D721Med (cell line): Measurements from ENCODE around the gene RC3H2.

Source experiments
- DNase-seq: peaks from one replicate; pipeline ENCODE4 v3.0.0; 2011; ENCODE audit warnings: low spot score; ENCODE audit not compliant: insufficient read length
- FAIRE-seq: peaks from 2 replicates; lab custom pipeline; 2011; peaks lifted over from hg19 to GRCh38; lab: Jason Lieb, UNC
- TF ChIP-seq, protein P1 (sequence below): IDR thresholded peaks from 2 replicates; pipeline ENCODE4 v1.5.1; 2012; ENCODE audit warnings: mild to moderate bottlenecking, control low read depth; ENCODE audit not compliant: insufficient read depth; ENCODE audit errors: missing control alignments

The RC3H2 gene

DNA sequence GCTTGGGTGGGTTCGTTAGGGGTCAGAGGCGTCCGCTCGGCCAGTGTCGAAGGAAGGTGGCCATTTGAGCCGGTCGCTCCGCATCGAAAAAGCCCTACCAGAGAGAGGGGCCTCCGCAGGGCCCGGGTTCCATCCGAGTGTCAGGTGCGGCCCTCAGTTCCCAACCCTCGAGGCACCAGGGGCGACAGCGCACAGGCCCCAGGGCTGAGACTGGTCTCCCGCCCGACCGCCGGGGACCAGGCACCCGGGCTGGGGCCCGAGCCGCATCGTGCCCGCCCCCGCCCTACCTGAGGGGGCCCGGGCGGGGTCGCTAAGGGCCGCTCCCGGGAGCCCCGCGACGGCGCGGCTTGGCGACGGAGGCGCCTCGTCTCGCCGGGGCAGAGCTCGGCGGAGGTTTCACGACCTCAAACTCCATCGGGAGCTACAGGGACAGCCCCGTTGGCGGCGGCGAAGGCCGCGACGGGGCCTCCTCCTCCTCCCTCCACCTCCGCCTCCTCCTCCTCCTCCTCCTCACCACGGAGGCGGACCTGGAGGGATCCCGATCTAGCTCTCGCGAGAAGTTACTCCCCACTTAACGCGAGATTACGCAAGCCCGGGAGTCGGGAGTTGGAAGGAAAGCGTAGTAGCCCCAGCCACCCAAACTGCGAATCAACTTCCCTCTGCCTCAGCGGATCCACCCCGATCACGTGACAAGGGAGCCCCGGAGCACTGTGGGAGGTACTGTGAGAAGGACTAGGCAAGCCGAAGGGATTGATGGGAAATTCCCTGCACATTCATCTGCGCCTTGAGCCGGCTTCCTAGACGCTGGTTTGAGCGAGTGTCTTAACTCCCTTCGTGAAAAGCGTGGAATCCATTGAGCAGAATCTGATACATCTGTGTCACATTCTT lies at the start of gene RC3H2:
RC3H2 (minus strand) TSS at position 537 of the 888 bp plus-strand sequence. CDS start 7,850 bp downstream, outside the sequence.
- DNase-seq = peak; percentile 21
- TF ChIP-seq, protein P1, sequence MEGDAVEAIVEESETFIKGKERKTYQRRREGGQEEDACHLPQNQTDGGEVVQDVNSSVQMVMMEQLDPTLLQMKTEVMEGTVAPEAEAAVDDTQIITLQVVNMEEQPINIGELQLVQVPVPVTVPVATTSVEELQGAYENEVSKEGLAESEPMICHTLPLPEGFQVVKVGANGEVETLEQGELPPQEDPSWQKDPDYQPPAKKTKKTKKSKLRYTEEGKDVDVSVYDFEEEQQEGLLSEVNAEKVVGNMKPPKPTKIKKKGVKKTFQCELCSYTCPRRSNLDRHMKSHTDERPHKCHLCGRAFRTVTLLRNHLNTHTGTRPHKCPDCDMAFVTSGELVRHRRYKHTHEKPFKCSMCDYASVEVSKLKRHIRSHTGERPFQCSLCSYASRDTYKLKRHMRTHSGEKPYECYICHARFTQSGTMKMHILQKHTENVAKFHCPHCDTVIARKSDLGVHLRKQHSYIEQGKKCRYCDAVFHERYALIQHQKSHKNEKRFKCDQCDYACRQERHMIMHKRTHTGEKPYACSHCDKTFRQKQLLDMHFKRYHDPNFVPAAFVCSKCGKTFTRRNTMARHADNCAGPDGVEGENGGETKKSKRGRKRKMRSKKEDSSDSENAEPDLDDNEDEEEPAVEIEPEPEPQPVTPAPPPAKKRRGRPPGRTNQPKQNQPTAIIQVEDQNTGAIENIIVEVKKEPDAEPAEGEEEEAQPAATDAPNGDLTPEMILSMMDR = no peak
- FAIRE-seq = peak; percentile 92

GRCh38 chr9:122954253-122954691 lies 49.1 kb upstream of the RC3H2 start:
- DNase-seq = no peak
- TF ChIP-seq, protein P1 = no peak
- no peak for FAIRE-seq

- DNase-seq = no peak
- TF ChIP-seq, protein P1 = no peak
- no peak for FAIRE-seq
These were observed 45.9 kb upstream of the RC3H2 start for GRCh38 chr9:122951056-122951455.

DNA sequence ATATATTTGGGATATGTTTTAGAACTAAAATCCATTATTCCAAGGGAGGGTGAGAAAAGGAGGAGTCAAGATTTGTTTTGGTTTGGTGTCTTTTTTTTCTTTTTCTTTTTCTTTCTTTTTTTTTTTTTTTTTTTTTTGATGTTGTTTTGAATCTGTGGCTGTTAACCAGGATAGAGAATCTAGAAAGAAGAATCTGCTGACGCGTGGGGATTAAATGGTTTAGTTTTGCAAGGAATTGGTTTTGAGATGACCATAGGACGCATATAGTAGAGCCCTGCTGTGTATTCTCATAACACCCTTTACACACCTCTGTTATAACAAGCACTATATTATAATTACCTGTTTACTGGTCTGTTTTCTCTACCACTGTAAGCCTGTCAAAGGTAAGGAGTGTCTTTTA lies 45.1 kb upstream of the RC3H2 start:
- DNase-seq (no peak), FAIRE-seq (no peak)
- TF ChIP-seq, protein P1 = no peak

DNA sequence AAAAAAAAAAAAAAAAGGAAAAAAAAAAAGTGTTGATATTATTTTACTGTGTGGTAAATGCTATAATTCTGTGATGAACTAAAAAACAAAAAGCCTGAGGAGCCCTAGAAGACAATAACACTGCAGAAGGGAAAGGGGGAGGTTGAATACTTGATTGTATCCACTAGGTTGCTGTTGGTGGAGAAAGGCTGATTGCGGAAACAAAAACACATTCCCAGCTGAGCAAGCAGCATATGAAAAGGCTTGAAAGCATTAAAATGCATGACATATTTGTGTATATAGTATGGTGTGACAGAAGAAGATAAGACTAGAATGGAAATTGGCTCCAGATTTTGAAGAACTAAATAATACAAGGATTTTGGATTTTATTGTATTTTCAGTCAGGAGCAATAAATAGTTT lies 44.5 kb upstream of the RC3H2 start:
- TF ChIP-seq, protein P1 = no peak
- FAIRE-seq (no peak), DNase-seq (no peak)

DNA sequence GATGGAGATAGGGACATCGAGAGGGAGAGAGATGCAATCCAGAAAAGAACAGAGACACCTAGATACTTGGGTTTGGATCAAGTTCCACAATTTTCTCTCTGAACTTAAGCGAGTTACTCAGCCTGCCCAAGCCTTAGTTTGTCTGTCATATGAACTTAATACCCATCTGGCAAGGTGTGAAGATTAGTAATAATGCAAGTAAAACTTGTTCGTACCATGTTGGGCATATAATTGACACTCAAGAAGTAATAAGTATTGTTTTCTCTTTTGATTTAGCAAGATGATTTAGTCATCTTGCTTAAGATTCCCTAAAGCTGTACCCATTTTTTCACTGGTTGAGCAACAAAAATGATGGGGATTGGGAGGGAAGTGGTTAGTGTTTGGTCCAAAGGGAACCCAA lies 43.2 kb upstream of the RC3H2 start:
- FAIRE-seq = no peak
- no peak for DNase-seq
- TF ChIP-seq, protein P1 = no peak
